HepG2 (cell line): ENCODE measurements around the gene LLGL2. TPM values are rescaled to one million over a fixed set of nuclear protein-coding genes. Genes with fewer than 3 reads are reported as not detected.

Experiments used
- ZBTB40 ChIP-seq, 2 experiments: fragments of 450-650 bp in 1 of 2; sonication (generic) in 1 of 2; formaldehyde crosslinking in 1 of 2; IDR thresholded peaks; 2 replicates each; pipeline versions ENCODE4 v1.6.1 to v1.8.0; 2016 to 2022; ENCODE audit warnings: antibody characterized with exemption in 1 of 2, mild to moderate bottlenecking in 1 of 2, missing genetic modification reagents in 1 of 2
- ZSCAN30 ChIP-seq: sonication (generic); formaldehyde crosslinking; IDR thresholded peaks from 2 replicates; pipeline ENCODE4 v1.5.0; 2020; ENCODE audit warnings: mild to moderate bottlenecking, missing genetic modification reagents
- polyA plus RNA-seq, 8 experiments: library from polyadenylated mRNA; depleted of rRNA in 3 of 8; stranded (reverse) in 7 of 8; unstranded in 1 of 8; fragments of >200 nt; fragmentation: Illumina TruSeq in 4 of 8; extraction: Trizol in 4 of 8; gene quantifications; 2 replicates each; pipeline versions ENCODE4 v1.2.1 to v1.2.3, GENCODE V29; 2011 to 2016; ENCODE audit warnings: low read depth in 4 of 8, missing spikeins in 1 of 8, mixed read lengths in 1 of 8; ENCODE audit not compliant: insufficient read depth in 1 of 8
- total RNA-seq, 5 experiments: library from RNA; depleted of rRNA; stranded (reverse); fragments of >200 nt; fragmentation: Illumina TruSeq; extraction: Trizol; gene quantifications; 2 replicates each; pipeline ENCODE4 v1.2.3, GENCODE V29; 2016; ENCODE audit warnings: low read depth in 1 of 5

LLGL2 gene
- total and polyA plus RNA-seq, 2 of the 13 experiments (the other 11 are each of a cell fraction or from before 2014, with no cell fraction given), result 83.0 to 86.7 TPM

DNA sequence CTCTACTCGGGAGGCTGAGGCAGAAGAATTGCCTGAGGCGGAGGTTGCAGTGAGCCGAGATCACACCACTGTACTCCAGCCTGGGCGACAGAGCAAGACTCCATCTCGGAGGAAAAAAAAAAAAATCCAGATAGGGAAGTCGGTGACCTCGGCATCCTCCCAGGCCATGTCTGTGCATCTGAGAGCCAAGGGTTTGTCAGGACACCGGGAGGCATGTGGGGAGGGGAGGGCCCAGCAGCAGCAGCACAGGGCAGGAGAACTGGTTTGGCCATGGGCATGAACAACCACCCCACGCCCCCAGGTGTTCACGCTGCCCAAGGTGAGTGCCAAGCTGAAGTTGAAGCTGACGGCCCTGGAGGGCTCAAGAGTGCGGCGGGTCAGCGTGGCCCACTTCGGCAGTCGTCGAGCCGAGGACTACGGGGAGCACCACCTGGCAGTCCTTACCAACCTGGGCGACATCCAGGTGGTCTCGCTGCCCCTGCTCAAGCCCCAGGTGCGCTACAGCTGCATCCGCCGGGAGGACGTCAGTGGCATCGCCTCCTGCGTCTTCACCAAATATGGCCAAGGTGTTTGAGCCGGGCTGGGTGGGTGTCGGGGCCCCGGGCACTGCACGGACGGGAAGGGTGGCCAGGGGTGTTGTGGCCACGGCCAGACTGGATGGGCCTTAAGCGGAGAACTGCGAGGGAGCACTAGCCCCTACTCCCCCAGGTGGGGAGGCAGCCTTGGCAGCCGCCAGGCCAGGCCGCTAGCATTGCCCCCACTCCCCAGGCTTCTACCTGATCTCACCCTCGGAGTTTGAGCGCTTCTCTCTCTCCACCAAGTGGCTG is 47.4 kb downstream of the LLGL2 start (continued):
- no peak for TF ChIP-seq ZBTB40 (IDR thresholded peaks at IDR 0.05)
- peak; percentile 28; the same call in 1 of the 2 replicates for TF ChIP-seq ZBTB40 (CRISPR knock-in tag; IDR thresholded peaks at IDR 0.05)
- TF ChIP-seq ZSCAN30 (CRISPR knock-in tag), result no peak
